Measurements from ENCODE around the gene GPRC5A. TPM values are rescaled to one million over a fixed set of nuclear protein-coding genes. Genes with fewer than 3 reads are reported as not detected.

GPRC5A gene
- total RNA-seq, 4 donors from 2014 or later = 2.0 to 13.2 (median 12.4) TPM

DNA sequence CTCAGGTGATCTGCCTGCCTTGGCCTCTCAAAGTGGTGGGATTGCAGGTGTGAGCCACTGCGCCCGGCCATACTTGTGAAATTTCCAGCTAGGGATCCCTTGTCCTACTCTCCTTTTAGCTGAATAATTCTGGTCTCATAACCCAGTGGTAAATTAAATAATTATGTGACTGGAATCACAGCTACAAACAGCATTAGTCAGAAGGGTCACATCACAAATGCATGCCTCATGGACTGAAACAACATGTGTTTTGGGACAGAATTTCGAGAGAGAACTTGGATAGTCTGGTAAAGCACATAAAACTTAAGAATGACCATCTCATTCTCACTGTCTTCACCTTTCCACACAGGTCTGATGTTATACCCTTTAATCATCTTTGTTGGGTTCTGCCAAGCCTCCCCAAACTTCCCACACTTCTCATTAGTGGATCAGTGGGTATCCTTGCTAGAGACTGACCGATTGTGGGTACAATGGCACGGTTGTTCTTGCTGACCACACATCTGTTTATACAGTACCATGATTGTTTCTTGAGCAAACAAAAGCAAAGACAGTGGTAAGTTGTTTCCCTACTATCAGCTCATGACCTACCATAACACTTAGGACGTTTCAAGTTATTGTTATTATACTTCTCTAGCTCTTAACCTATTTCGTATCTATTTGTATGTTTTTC, 55.5 kb downstream of the GPRC5A start:
- Histone ChIP-seq H3K27me3 (no peaks in the 10 kb centered on the region), H3K36me3 (no peaks in the 10 kb centered on the region), H3K4me1 (no peaks in the 10 kb centered on the region), H3K4me3 (no peak overlapping the region), H3K9me3 (no peaks in the 10 kb centered on the region), H3K27ac (no peak overlapping the region)
- intact Hi-C loops (cut with DNase I; ENCODE audit: low total_unique reads) = no loop called here
- TF ChIP-seq, protein P1, sequence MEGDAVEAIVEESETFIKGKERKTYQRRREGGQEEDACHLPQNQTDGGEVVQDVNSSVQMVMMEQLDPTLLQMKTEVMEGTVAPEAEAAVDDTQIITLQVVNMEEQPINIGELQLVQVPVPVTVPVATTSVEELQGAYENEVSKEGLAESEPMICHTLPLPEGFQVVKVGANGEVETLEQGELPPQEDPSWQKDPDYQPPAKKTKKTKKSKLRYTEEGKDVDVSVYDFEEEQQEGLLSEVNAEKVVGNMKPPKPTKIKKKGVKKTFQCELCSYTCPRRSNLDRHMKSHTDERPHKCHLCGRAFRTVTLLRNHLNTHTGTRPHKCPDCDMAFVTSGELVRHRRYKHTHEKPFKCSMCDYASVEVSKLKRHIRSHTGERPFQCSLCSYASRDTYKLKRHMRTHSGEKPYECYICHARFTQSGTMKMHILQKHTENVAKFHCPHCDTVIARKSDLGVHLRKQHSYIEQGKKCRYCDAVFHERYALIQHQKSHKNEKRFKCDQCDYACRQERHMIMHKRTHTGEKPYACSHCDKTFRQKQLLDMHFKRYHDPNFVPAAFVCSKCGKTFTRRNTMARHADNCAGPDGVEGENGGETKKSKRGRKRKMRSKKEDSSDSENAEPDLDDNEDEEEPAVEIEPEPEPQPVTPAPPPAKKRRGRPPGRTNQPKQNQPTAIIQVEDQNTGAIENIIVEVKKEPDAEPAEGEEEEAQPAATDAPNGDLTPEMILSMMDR (IDR thresholded peaks at IDR 0.05) = no peak
- TF ChIP-seq POLR2A (IDR thresholded peaks at IDR 0.05) = no peak
- DNase-seq = no peak

DNA sequence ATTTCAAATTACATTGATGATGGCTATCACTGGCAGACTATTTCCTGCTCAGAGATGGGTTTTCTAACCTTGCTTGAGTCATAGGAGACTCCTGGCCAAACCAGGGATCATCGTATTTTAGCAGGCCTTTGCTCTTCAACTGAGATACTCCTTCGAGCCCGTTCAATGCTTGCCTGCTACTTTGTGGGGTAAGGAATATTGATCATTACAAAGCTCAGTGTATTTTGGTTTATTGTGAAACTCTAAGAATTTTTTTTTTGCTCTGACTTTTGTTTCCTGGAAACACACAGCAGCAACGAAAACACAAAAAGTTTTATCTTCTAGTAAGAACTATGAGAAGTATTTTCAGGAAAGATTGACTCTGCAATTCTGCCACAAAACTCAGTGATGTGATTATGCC, 56.5 kb downstream of the GPRC5A start:
- TF ChIP-seq, protein P1 (IDR thresholded peaks at IDR 0.05) = no peak
- no peak for TF ChIP-seq POLR2A (IDR thresholded peaks at IDR 0.05)
- no peak overlapping the region for H3K4me3 ChIP-seq
- H3K27me3 ChIP-seq = no peaks in the 10 kb centered on the region
- intact Hi-C loops (cut with DNase I; ENCODE audit: low total_unique reads) = no loop called here
- H3K36me3 ChIP-seq = no peaks in the 10 kb centered on the region
- no peaks in the 10 kb centered on the region for H3K4me1 ChIP-seq
- no peak for DNase-seq
- no peaks in the 10 kb centered on the region for H3K9me3 ChIP-seq
- no peak overlapping the region for H3K27ac ChIP-seq

DNA sequence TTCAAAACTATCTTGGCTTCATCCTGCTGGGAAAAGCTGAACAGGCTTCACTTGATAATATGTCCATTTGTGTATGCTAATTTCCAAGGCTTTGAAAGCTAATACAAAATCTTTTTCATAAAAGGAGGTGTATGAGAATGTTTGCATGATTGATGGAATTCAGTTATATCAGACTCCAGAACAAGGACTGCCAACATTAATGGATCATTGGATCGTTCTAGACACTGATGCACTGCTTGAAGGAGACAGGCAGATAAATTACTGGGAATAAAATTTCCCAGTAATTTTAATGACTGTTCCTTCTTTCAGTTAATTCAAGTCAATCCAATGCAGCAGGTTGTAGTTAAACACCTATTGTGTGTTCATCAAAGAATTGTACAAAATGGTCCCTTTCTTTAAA, 60.1 kb downstream of the GPRC5A start:
- Histone ChIP-seq H3K27me3 (no peaks in the 10 kb centered on the region), H3K27ac (no peak overlapping the region), H3K36me3 (no peaks in the 10 kb centered on the region), H3K4me3 (no peak overlapping the region), H3K4me1 (no peaks in the 10 kb centered on the region), H3K9me3 (no peaks in the 10 kb centered on the region)
- DNase-seq = no peak
- intact Hi-C loops (cut with DNase I; ENCODE audit: low total_unique reads) = no loop called here
- TF ChIP-seq POLR2A (IDR thresholded peaks at IDR 0.05) = no peak

DNA sequence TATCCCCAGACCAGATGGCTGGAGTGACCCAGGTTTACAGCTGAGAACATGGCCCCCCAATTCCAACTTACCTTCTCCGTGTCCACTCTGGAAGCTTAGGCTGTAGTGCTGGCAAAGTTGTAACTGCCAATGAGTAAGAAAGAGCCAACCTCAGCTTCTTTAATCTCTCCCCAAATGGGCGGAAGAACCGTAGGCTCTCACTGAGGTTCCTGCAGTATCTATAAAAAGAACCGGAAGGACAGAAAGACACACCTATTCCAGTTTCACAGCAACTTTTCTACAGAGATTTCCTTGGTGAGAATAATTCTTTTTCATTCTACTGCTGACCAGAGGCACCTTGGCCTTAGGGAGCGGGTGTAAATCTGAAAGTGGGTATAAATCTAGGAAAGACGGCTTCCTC, 60.7 kb downstream of the GPRC5A start, which contains the start of gene GPRC5D:
GPRC5D (minus strand) TSS at position 135 of the 400 bp plus-strand sequence. CDS start 1,786 bp downstream, outside the sequence.
- intact Hi-C loops (cut with DNase I; ENCODE audit: low total_unique reads) = no loop called here
- Histone ChIP-seq H3K4me1 (no peaks in the 10 kb centered on the region), H3K27me3 (no peaks in the 10 kb centered on the region), H3K9me3 (no peaks in the 10 kb centered on the region), H3K27ac (no peak within 1 kb of the TSS), H3K4me3 (no peak within 1 kb of the TSS), H3K36me3 (no peaks in the 10 kb centered on the region)
- no peak for TF ChIP-seq POLR2A (IDR thresholded peaks at IDR 0.05)
- TF ChIP-seq, protein P1 (IDR thresholded peaks at IDR 0.05) = no peak
- DNase-seq = no peak

DNA sequence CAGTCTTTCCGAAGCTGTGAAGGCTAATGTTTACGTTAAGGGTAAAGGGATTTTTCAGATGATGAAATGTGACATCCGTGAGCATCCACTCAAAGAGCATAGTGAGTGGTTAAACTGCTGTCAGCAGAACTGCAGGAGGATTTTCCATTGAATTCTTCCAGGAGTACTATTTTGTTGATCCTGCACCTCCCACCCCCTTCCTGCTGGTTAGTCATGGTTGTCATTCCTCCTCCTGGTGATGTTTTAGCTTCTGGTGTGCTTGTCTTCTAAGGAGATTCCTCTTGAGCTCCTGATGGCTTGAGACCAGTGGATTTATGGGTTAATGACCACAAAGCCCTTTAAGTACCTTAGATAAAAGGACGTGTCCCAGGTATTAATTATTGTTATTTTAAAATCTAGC, 63.0 kb downstream of the GPRC5A start:
- Histone ChIP-seq H3K27ac (no peak overlapping the region), H3K27me3 (no peaks in the 10 kb centered on the region), H3K4me3 (no peak overlapping the region), H3K9me3 (no peaks in the 10 kb centered on the region), H3K36me3 (no peaks in the 10 kb centered on the region), H3K4me1 (no peaks in the 10 kb centered on the region)
- intact Hi-C loops (cut with DNase I; ENCODE audit: low total_unique reads) = no loop called here
- no peak for DNase-seq
- TF ChIP-seq, protein P1 (IDR thresholded peaks at IDR 0.05) = no peak
- TF ChIP-seq POLR2A (IDR thresholded peaks at IDR 0.05) = no peak
